ENCODE results near the gene CIAO2B. TPM values are rescaled to one million over a fixed set of nuclear protein-coding genes. Genes with fewer than 3 reads are reported as not detected.
A peak's percentile ranks its signal among the peaks of the same experiment; 100 is the strongest.
"Not testable (repeated sequence)": the region's sequence is repeated elsewhere in the genome, so short reads cannot be mapped to it uniquely, and the experiment has no call there.

The CIAO2B gene
- total RNA-seq = 161 and 165 TPM in 2 replicates

GRCh38 chr16:66934138-66934838, at the start of gene CIAO2B:
Gene CIAO2B, minus strand, starts transcription at chr16:66934402. Its CDS starts 38 bp downstream, at chr16:66934364.
- intact Hi-C loops (cut with micrococcal nuclease) = no loop called here
- Mint-ChIP-seq H3K27me3 (ENCODE audit: low read depth) (no peaks in the 10 kb centered on the region), H3K27ac (peak within 1 kb of the TSS; percentile 94), H3K4me3 (ENCODE audit: low read depth) (peak within 1 kb of the TSS; percentile 94), H3K4me1 (ENCODE audit: low read depth) (peaks cover 48% of the 10 kb centered on the region), H3K36me3 (ENCODE audit: low read depth) (peaks cover 49% of the 10 kb centered on the region), H3K9me3 (no peaks in the 10 kb centered on the region)
- DNase-seq (ENCODE audit: low spot score) = peak; percentile 87

- Mint-ChIP-seq H3K4me1 (ENCODE audit: low read depth) (peaks cover 62% of the 10 kb centered on the region), H3K4me3 (ENCODE audit: low read depth) (no peak overlapping the region), H3K27me3 (ENCODE audit: low read depth) (no peaks in the 10 kb centered on the region), H3K36me3 (ENCODE audit: low read depth) (peaks cover 24% of the 10 kb centered on the region), H3K27ac (peak overlapping the region; percentile 99), H3K9me3 (no peaks in the 10 kb centered on the region)
- no peak for DNase-seq (ENCODE audit: low spot score)
- intact Hi-C loops (cut with micrococcal nuclease) = loop anchor here (5.0 to 10.0 kb wide), 2 partner anchors 262 to 329 kb away; partner anchors contain the start of genes FHOD1 and SLC9A5
Measured at GRCh38 chr16:66983033-66983432, 48.8 kb upstream of the CIAO2B start.

GRCh38 chr16:66979011-66979717, 45.0 kb upstream of the CIAO2B start:
- peak overlapping the region; percentile 52 for H3K27ac Mint-ChIP-seq
- no peak overlapping the region for H3K4me3 Mint-ChIP-seq (ENCODE audit: low read depth)
- peaks cover 59% of the 10 kb centered on the region for H3K4me1 Mint-ChIP-seq (ENCODE audit: low read depth)
- H3K27me3 Mint-ChIP-seq (ENCODE audit: low read depth) = no peaks in the 10 kb centered on the region
- H3K9me3 Mint-ChIP-seq = no peaks in the 10 kb centered on the region
- H3K36me3 Mint-ChIP-seq (ENCODE audit: low read depth) = peaks cover 24% of the 10 kb centered on the region
- intact Hi-C loops (cut with micrococcal nuclease) = loop anchor here (5.0 kb wide), 1 partner anchor 193 kb away; the partner anchor contains the start of gene NOL3
- DNase-seq (ENCODE audit: low spot score) = no peak

DNA sequence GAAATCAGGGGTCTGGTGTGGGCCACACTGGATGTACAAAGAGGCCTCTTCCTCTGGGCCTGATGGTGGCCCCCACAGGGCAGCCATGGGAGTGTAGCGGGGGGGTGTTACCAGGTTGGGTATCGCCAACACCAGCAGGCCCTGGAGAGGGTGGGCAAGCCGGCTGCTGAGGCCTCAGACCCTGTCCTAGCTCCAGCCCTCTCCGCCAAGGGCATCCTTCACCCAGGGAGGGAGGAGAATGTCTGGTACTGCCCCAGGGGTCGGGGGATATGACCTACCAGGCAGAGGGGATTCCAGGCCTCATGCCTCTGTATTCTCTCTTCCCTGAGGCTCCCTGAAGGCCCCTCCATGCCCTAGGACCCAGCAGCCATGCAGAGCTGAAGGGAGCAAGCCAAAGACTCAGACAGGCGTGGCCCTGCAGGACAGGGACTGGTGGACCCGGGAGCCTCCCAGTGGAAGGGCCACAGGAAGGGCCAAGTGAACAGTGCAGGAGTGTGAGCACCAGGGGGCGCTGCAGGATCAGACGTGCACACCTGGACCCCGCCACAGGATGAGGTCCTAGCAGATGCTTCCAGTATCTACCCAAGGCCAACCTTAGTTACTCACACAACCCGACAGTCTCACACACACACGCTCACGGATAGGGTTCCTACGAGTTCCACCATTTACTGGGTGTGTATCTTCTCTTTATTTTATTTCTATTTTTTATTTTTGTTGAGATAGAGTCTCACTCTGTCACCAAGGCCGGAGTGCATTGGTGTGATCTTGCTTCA, 43.3 kb upstream of the CIAO2B start:
- peak overlapping the region; percentile 68 for H3K27ac Mint-ChIP-seq
- no peaks in the 10 kb centered on the region for H3K9me3 Mint-ChIP-seq
- H3K4me1 Mint-ChIP-seq (ENCODE audit: low read depth) = peaks cover 50% of the 10 kb centered on the region
- H3K4me3 Mint-ChIP-seq (ENCODE audit: low read depth) = no peak overlapping the region
- peaks cover 17% of the 10 kb centered on the region for H3K36me3 Mint-ChIP-seq (ENCODE audit: low read depth)
- peak; percentile 83 for DNase-seq (ENCODE audit: low spot score)
- intact Hi-C loops (cut with micrococcal nuclease) = loop anchor here (1.0 to 5.0 kb wide), 3 partner anchors 38 to 195 kb away; partner anchors contain the start of gene NOL3
- H3K27me3 Mint-ChIP-seq (ENCODE audit: low read depth) = no peaks in the 10 kb centered on the region

- Mint-ChIP-seq H3K9me3 (no peaks in the 10 kb centered on the region), H3K36me3 (ENCODE audit: low read depth) (peaks cover 13% of the 10 kb centered on the region), H3K27ac (peak overlapping the region; percentile 62), H3K27me3 (ENCODE audit: low read depth) (no peaks in the 10 kb centered on the region), H3K4me1 (ENCODE audit: low read depth) (peaks cover 43% of the 10 kb centered on the region), H3K4me3 (ENCODE audit: low read depth) (no peak overlapping the region)
- intact Hi-C loops (cut with micrococcal nuclease) = loop anchor here (1.0 to 5.0 kb wide), 3 partner anchors 39 to 196 kb away; partner anchors contain the start of gene NOL3
- DNase-seq (ENCODE audit: low spot score) = no peak
Measured at GRCh38 chr16:66976746-66977145, 42.5 kb upstream of the CIAO2B start.

DNA sequence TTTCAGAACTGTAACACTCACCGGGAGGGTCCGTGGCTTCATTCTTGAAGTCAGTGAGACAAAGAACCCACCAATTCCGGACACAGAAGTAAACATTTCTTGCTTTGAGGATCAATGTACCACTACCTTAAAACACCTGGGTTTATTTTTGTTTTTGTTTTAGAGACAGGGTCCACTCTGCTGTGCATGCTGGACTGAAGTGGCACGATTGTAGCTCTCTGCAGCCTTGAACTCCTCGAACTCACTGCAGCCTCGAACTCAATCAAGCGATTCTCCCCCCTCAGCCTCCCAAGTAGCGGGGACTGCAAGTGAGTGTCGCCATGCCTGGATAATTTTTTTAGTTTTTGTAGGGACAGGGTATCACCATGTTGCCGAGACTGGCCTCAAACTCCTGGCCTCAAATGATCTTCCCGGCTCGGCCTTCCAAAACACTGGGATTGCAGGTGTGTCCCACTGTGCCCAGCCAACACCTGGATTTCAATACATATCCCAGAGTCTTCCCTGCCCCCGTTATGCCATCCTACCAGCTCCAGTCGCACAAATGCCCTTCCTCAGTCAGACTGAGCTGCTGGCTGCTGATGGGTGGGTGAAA, 41.2 kb upstream of the CIAO2B start:
- peak overlapping the region; percentile 65 for H3K27ac Mint-ChIP-seq
- no peaks in the 10 kb centered on the region for H3K9me3 Mint-ChIP-seq
- no peak for DNase-seq (ENCODE audit: low spot score)
- intact Hi-C loops (cut with micrococcal nuclease) = loop anchor here (5.0 kb wide), 1 partner anchor 197 kb away; the partner anchor contains the start of gene NOL3
- H3K27me3 Mint-ChIP-seq (ENCODE audit: low read depth) = no peaks in the 10 kb centered on the region
- H3K4me3 Mint-ChIP-seq (ENCODE audit: low read depth) = peak overlapping the region; percentile 74
- peaks cover 9% of the 10 kb centered on the region for H3K36me3 Mint-ChIP-seq (ENCODE audit: low read depth)
- H3K4me1 Mint-ChIP-seq (ENCODE audit: low read depth) = peaks cover 38% of the 10 kb centered on the region

- Mint-ChIP-seq H3K4me3 (ENCODE audit: low read depth) (peak overlapping the region; percentile 74), H3K27ac (peak overlapping the region; percentile 61), H3K4me1 (ENCODE audit: low read depth) (peaks cover 38% of the 10 kb centered on the region)
- H3K27me3 Mint-ChIP-seq (ENCODE audit: low read depth); H3K36me3 Mint-ChIP-seq (ENCODE audit: low read depth); H3K9me3 Mint-ChIP-seq; DNase-seq (ENCODE audit: low spot score): not testable (repeated sequence)
- intact Hi-C loops (cut with micrococcal nuclease) = loop anchor here (5.0 kb wide), 1 partner anchor 197 kb away; the partner anchor contains the start of gene NOL3
Measured at GRCh38 chr16:66974932-66975246, 40.7 kb upstream of the CIAO2B start.

GRCh38 chr16:66974156-66974931, 40.1 kb upstream of the CIAO2B start:
- H3K36me3 Mint-ChIP-seq (ENCODE audit: low read depth); H3K9me3 Mint-ChIP-seq; intact Hi-C loops (cut with micrococcal nuclease); H3K27me3 Mint-ChIP-seq (ENCODE audit: low read depth); DNase-seq (ENCODE audit: low spot score): not testable (repeated sequence)
- Mint-ChIP-seq H3K4me3 (ENCODE audit: low read depth) (peak overlapping the region; percentile 74), H3K4me1 (ENCODE audit: low read depth) (peaks cover 36% of the 10 kb centered on the region), H3K27ac (peak overlapping the region; percentile 61)

DNA sequence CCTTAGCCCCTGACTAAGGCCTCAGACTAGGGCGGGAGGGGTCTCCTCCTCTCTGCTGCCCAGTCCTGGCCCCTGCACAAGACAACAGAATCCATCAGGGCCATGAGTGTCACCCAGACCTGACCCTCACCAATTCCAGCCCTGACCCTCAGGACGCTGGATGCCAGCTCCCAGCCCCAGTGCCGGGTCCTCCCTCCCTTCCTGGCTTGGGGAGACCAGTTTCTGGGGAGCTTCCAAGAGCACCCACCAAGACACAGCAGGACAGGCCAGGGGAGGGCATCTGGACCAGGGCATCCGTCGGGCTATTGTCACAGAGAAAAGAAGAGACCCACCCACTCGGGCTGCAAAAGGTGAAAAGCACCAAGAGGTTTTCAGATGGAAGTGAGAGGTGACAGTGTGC, 39.5 kb upstream of the CIAO2B start:
- Mint-ChIP-seq H3K4me1 (ENCODE audit: low read depth) (peaks cover 31% of the 10 kb centered on the region), H3K9me3 (no peaks in the 10 kb centered on the region), H3K36me3 (ENCODE audit: low read depth) (peaks cover 9% of the 10 kb centered on the region), H3K27me3 (ENCODE audit: low read depth) (no peaks in the 10 kb centered on the region), H3K4me3 (ENCODE audit: low read depth) (no peak overlapping the region), H3K27ac (no peak overlapping the region)
- intact Hi-C loops (cut with micrococcal nuclease) = no loop called here
- no peak for DNase-seq (ENCODE audit: low spot score)

GRCh38 chr16:66972983-66973382, 38.8 kb upstream of the CIAO2B start:
- Mint-ChIP-seq H3K4me3 (ENCODE audit: low read depth) (no peak overlapping the region), H3K4me1 (ENCODE audit: low read depth) (peaks cover 24% of the 10 kb centered on the region), H3K27ac (no peak overlapping the region), H3K36me3 (ENCODE audit: low read depth) (peaks cover 9% of the 10 kb centered on the region), H3K9me3 (no peaks in the 10 kb centered on the region), H3K27me3 (ENCODE audit: low read depth) (no peaks in the 10 kb centered on the region)
- DNase-seq (ENCODE audit: low spot score) = no peak
- intact Hi-C loops (cut with micrococcal nuclease) = no loop called here

- no peaks in the 10 kb centered on the region for H3K27me3 Mint-ChIP-seq (ENCODE audit: low read depth)
- no peaks in the 10 kb centered on the region for H3K9me3 Mint-ChIP-seq
- peaks cover 14% of the 10 kb centered on the region for H3K4me1 Mint-ChIP-seq (ENCODE audit: low read depth)
- intact Hi-C loops (cut with micrococcal nuclease) = no loop called here
- H3K36me3 Mint-ChIP-seq (ENCODE audit: low read depth) = peaks cover 9% of the 10 kb centered on the region
- no peak overlapping the region for H3K4me3 Mint-ChIP-seq (ENCODE audit: low read depth)
- DNase-seq (ENCODE audit: low spot score) = no peak
- no peak overlapping the region for H3K27ac Mint-ChIP-seq
Measured at GRCh38 chr16:66970775-66971720, 36.8 kb upstream of the CIAO2B start.

Data from activated T-helper 2 cell treated with anti-CD3 and anti-CD28 coated beads, Interferon-gamma antibody, Interleukin-2, Interleukin-4, amounts not matched to agents 10 μg/mL and 5 μg/mL and 100 μg/mL, durations not matched to agents 14 hours and 24 hours and 36 hours (primary cell).